ENCODE data around the gene AP2M1.

DNA sequence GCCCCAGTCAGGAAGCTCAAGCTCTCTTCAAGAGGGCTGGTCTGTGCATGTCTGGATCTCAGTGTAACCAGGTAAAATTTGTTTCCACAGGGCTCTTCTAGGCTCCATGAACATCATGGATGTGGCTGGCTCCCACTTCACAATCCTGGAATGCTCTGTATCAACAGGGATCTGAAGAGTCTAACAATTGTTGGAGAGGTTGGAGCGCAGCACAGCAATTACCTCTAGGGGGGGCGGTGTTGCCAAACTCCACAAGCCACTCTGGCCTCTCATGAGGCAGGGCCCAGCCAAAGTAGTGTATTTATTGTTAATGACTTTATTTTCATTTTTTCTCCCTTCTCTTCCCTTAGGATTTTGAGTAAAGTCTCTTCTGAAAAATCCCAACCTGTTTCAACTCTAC lies 45.6 kb upstream of the AP2M1 start:
- TF ChIP-seq ZNF384 (IDR thresholded peaks at IDR 0.05), result no peak
- TF ChIP-seq ELF4 (IDR thresholded peaks at IDR 0.05), result no peak
- no peak for TF ChIP-seq HDGF (IDR thresholded peaks at IDR 0.05; ENCODE audit: borderline replicate concordance)
- no peak for TF ChIP-seq ARNT (IDR thresholded peaks at IDR 0.05)
- TF ChIP-seq SP1 (IDR thresholded peaks at IDR 0.05), result no peak
- no peak for TF ChIP-seq FOXM1 (IDR thresholded peaks at IDR 0.05; ENCODE audit: borderline replicate concordance)
